WTC11 (cell line): Measurements from ENCODE around the gene SEBOX. TPM values are rescaled to one million over a fixed set of nuclear protein-coding genes. Genes with fewer than 3 reads are reported as not detected.

Experiments
- ATAC-seq: fragments of 200-7000 bp; cut with Tn5 transposase; 2 replicates; pipeline ENCODE4 v1.10.0; 2021; ENCODE audit warnings: mild to moderate bottlenecking, moderate library complexity
- CTCF ChIA-PET: fragments of 300-600 bp; sonication (Branson Sonifier 250); formaldehyde crosslinking; loops from one replicate; lab custom pipeline; 2021; ENCODE audit warnings: antibody characterized with exemption; lab: Charles Lee
- POLR2A ChIA-PET: fragments of 350-600 bp; sonication (Branson Sonifier 250); formaldehyde crosslinking; loops from one replicate; lab custom pipeline; 2021; ENCODE audit warnings: antibody characterized with exemption; lab: Charles Lee
- DNase-seq: peaks from one replicate; pipeline ENCODE4 v3.0.0; 2021; ENCODE audit warnings: low spot score
- H3K27ac Mint-ChIP-seq: 2 replicates; pipeline ENCODE4 v1.8.0; 2021; ENCODE audit warnings: mixed read lengths
- H3K27me3 Mint-ChIP-seq: 2 replicates; pipeline ENCODE4 v1.8.0; 2021; ENCODE audit warnings: low read depth, mild to moderate bottlenecking, moderate library complexity, mixed read lengths
- H3K36me3 Mint-ChIP-seq: 2 replicates; pipeline ENCODE4 v1.8.0; 2021; ENCODE audit warnings: mixed read lengths
- H3K4me1 Mint-ChIP-seq: 2 replicates; pipeline ENCODE4 v1.8.0; 2022; ENCODE audit warnings: mixed read lengths
- H3K4me3 Mint-ChIP-seq: 2 replicates; pipeline ENCODE4 v1.8.0; 2021; ENCODE audit warnings: mild to moderate bottlenecking, moderate library complexity, mixed read lengths
- H3K9me3 Mint-ChIP-seq: 2 replicates; pipeline ENCODE4 v1.8.0; 2021; ENCODE audit warnings: mixed read lengths
- AR ChIP-seq: fragments of 250-450 bp; sonication (Bioruptor Pico); IDR thresholded peaks from 2 replicates; pipeline ENCODE4 v1.9.0; 2021; ENCODE audit warnings: mild to moderate bottlenecking
- ATF1 ChIP-seq: sonication (generic); formaldehyde crosslinking; IDR thresholded peaks from 2 replicates; pipeline ENCODE4 v1.8.1; 2023; ENCODE audit warnings: mild to moderate bottlenecking, moderate library complexity, missing genetic modification reagents
- CBFB ChIP-seq: sonication (generic); formaldehyde crosslinking; IDR thresholded peaks from 2 replicates; pipeline ENCODE4 v1.8.1; 2022; ENCODE audit warnings: mild to moderate bottlenecking, low read depth, missing genetic modification reagents
- CREM ChIP-seq: sonication (generic); formaldehyde crosslinking; IDR thresholded peaks from 2 replicates; pipeline ENCODE4 v1.8.1; 2022; ENCODE audit warnings: mild to moderate bottlenecking, missing genetic modification reagents, moderate library complexity
- FOXP1 ChIP-seq: sonication (generic); formaldehyde crosslinking; IDR thresholded peaks from 2 replicates; pipeline ENCODE4 v1.8.0; 2022; ENCODE audit warnings: missing genetic modification reagents, mild to moderate bottlenecking, moderate library complexity, borderline replicate concordance
- HMGA2 ChIP-seq: fragments of 250-450 bp; sonication (Bioruptor Pico); IDR thresholded peaks from 2 replicates; pipeline ENCODE4 v1.4.0; 2021; ENCODE audit warnings: mild to moderate bottlenecking, moderate library complexity
- JAZF1 ChIP-seq: fragments of 250-450 bp; sonication (Bioruptor Pico); IDR thresholded peaks from 2 replicates; pipeline ENCODE4 v1.9.0; 2021; ENCODE audit warnings: moderate library complexity, mild to moderate bottlenecking, inconsistent platforms
- NFYB ChIP-seq: sonication (generic); formaldehyde crosslinking; conservative IDR thresholded peaks from 2 replicates; pipeline ENCODE4 v1.8.0; 2022; ENCODE audit warnings: low read depth, missing genetic modification reagents
- NR2C2 ChIP-seq: sonication (generic); formaldehyde crosslinking; IDR thresholded peaks from 2 replicates; pipeline ENCODE4 v1.8.0; 2022; ENCODE audit warnings: mild to moderate bottlenecking, missing genetic modification reagents
- PRRX2 ChIP-seq: fragments of 250-450 bp; sonication (Bioruptor Pico); IDR thresholded peaks from 2 replicates; pipeline ENCODE4 v1.8.0; 2021; ENCODE audit warnings: mild to moderate bottlenecking
- RORB ChIP-seq: fragments of 250-450 bp; sonication (Bioruptor Pico); IDR thresholded peaks from 2 replicates; pipeline ENCODE4 v1.9.0; 2021; ENCODE audit warnings: mild to moderate bottlenecking
- SMAD3 ChIP-seq: sonication (generic); formaldehyde crosslinking; IDR thresholded peaks from 2 replicates; pipeline ENCODE4 v1.8.0; 2022; ENCODE audit warnings: missing genetic modification reagents, mild to moderate bottlenecking, borderline replicate concordance
- SMAD4 ChIP-seq: sonication (generic); formaldehyde crosslinking; IDR thresholded peaks from 2 replicates; pipeline ENCODE4 v1.8.0; 2022; ENCODE audit warnings: mild to moderate bottlenecking, missing genetic modification reagents
- SP1 ChIP-seq: sonication (generic); formaldehyde crosslinking; conservative IDR thresholded peaks from 2 replicates; pipeline ENCODE4 v1.8.1; 2022; ENCODE audit warnings: missing genetic modification reagents
- TCF7 ChIP-seq: sonication (generic); formaldehyde crosslinking; IDR thresholded peaks from 2 replicates; pipeline ENCODE4 v1.8.0; 2022; ENCODE audit warnings: mild to moderate bottlenecking, low read depth, missing genetic modification reagents, moderate library complexity
- TEAD4 ChIP-seq: sonication (generic); formaldehyde crosslinking; IDR thresholded peaks from 2 replicates; pipeline ENCODE4 v1.8.0; 2022; ENCODE audit warnings: mild to moderate bottlenecking, missing genetic modification reagents
- TP53 ChIP-seq: sonication (generic); formaldehyde crosslinking; IDR thresholded peaks from 2 replicates; pipeline ENCODE4 v1.8.1; 2023; ENCODE audit warnings: mild to moderate bottlenecking, missing genetic modification reagents
- USF1 ChIP-seq: sonication (generic); formaldehyde crosslinking; IDR thresholded peaks from 2 replicates; pipeline ENCODE4 v1.8.0; 2022; ENCODE audit warnings: mild to moderate bottlenecking, missing genetic modification reagents
- ZMAT4 ChIP-seq: fragments of 250-450 bp; sonication (Bioruptor Pico); IDR thresholded peaks from 2 replicates; pipeline ENCODE4 v1.9.0; 2021; ENCODE audit warnings: mild to moderate bottlenecking
- ZNF532 ChIP-seq: fragments of 250-450 bp; sonication (Bioruptor Pico); IDR thresholded peaks from 2 replicates; pipeline ENCODE4 v1.9.0; 2021; ENCODE audit warnings: mild to moderate bottlenecking, borderline replicate concordance
- total RNA-seq: library from RNA; stranded (reverse); gene quantifications from 3 replicates; pipeline ENCODE4 v1.2.3, GENCODE V29; 2021
- TF ChIP-seq, protein P1 (sequence below): sonication (generic); formaldehyde crosslinking; conservative IDR thresholded peaks from 2 replicates; pipeline ENCODE4 v1.8.1; 2022; ENCODE audit warnings: mild to moderate bottlenecking, missing genetic modification reagents
- TF ChIP-seq, protein P2 (sequence below): sonication (generic); formaldehyde crosslinking; IDR thresholded peaks from 2 replicates; pipeline ENCODE4 v1.8.0; 2022; ENCODE audit warnings: mild to moderate bottlenecking, missing genetic modification reagents
- TF ChIP-seq, protein P3 (sequence below): fragments of 250-450 bp; sonication (Bioruptor Pico); IDR thresholded peaks from 2 replicates; pipeline ENCODE4 v2.1.2; 2022; ENCODE audit warnings: mild to moderate bottlenecking, moderate library complexity

The SEBOX gene
- total RNA-seq, 1 experiment from 2014 or later, result not detected

DNA sequence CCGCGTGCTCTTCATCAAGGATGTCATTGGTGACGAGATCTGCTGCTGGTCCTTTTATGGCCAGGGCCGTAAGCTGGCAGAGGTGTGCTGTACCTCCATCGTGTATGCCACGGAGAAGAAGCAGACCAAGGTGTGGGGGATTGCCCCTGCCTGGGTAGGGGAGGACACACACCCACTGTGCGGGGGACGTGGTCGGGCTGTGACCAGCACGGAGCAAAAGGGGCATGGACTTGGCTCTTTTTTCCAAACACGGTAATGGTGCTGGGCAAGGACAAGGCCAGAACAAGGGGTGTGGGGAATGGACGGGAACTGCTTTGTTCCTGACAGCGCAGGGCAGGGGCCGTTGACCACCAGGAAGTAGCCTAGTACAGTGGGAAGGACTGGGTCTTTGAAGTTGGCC, 22.7 kb downstream of the SEBOX start (continued):
- TF ChIP-seq SMAD4, result no peak
- TF ChIP-seq ATF1 (CRISPR knock-in tag), result no peak
- no peak for TF ChIP-seq RORB (CRISPR knock-in tag)
- no peak for TF ChIP-seq NR2C2 (CRISPR knock-in tag)

DNA sequence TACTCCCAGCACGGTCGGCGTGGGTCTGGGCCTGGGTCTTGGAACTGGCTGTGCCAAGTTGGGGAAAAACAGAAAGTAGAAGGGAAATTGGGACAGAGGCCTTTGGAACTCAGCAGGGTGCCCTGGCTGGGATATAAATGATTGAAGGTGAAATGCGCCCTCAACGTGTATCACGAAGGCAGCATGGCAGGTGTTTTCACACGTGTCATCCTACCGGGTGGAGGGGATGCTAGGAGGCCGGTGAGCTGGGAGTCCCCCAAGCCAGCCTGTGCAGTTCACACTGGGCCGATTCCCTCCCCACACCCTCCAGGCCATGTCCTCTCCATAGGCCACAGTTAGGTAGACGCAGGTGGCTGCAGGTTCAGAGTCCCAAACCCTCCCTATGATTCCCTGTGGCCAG, 23.5 kb downstream of the SEBOX start:
- CTCF ChIA-PET, result no interaction called here
- Mint-ChIP-seq H3K4me3 (no peak overlapping the region), H3K9me3 (no peaks in the 10 kb centered on the region), H3K36me3 (peaks cover 28% of the 10 kb centered on the region), H3K4me1 (peaks cover 12% of the 10 kb centered on the region), H3K27ac (no peak overlapping the region), H3K27me3 (no peaks in the 10 kb centered on the region)
- POLR2A ChIA-PET, result no interaction called here
- TF ChIP-seq HMGA2 (CRISPR knock-in tag) (no peak), SMAD4 (no peak), TP53 (CRISPR knock-in tag) (no peak), ZMAT4 (CRISPR knock-in tag) (no peak)
- no peak for DNase-seq
- ATAC-seq, result no peak

- Mint-ChIP-seq H3K36me3 (peaks cover 22% of the 10 kb centered on the region), H3K4me1 (peaks cover 10% of the 10 kb centered on the region), H3K9me3 (no peaks in the 10 kb centered on the region), H3K27me3 (no peaks in the 10 kb centered on the region), H3K4me3 (no peak overlapping the region), H3K27ac (no peak overlapping the region)
- ATAC-seq (no peak), DNase-seq (no peak)
- ChIA-PET POLR2A (no interaction called here), CTCF (no interaction called here)
- no peak for TF ChIP-seq SMAD3 (CRISPR knock-in tag)
- TF ChIP-seq TCF7 (CRISPR knock-in tag), result no peak
- no peak for TF ChIP-seq JAZF1 (CRISPR knock-in tag)
- no peak for TF ChIP-seq SP1 (CRISPR knock-in tag)
- TF ChIP-seq FOXP1 (CRISPR knock-in tag), result no peak
- TF ChIP-seq, protein P1, sequence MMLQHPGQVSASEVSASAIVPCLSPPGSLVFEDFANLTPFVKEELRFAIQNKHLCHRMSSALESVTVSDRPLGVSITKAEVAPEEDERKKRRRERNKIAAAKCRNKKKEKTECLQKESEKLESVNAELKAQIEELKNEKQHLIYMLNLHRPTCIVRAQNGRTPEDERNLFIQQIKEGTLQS (CRISPR knock-in tag), result no peak
- TF ChIP-seq CBFB (CRISPR knock-in tag), result no peak
- TF ChIP-seq ZNF532 (CRISPR knock-in tag), result no peak
- no peak for TF ChIP-seq USF1
- TF ChIP-seq PRRX2 (CRISPR knock-in tag), result no peak
- no peak for TF ChIP-seq ATF1 (CRISPR knock-in tag)
- TF ChIP-seq, protein P2, sequence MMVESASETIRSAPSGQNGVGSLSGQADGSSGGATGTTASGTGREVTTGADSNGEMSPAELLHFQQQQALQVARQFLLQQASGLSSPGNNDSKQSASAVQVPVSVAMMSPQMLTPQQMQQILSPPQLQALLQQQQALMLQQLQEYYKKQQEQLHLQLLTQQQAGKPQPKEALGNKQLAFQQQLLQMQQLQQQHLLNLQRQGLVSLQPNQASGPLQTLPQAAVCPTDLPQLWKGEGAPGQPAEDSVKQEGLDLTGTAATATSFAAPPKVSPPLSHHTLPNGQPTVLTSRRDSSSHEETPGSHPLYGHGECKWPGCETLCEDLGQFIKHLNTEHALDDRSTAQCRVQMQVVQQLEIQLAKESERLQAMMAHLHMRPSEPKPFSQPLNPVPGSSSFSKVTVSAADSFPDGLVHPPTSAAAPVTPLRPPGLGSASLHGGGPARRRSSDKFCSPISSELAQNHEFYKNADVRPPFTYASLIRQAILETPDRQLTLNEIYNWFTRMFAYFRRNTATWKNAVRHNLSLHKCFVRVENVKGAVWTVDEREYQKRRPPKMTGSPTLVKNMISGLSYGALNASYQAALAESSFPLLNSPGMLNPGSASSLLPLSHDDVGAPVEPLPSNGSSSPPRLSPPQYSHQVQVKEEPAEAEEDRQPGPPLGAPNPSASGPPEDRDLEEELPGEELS (CRISPR knock-in tag), result no peak
- TF ChIP-seq AR (CRISPR knock-in tag), result no peak
- TF ChIP-seq, protein P3, sequence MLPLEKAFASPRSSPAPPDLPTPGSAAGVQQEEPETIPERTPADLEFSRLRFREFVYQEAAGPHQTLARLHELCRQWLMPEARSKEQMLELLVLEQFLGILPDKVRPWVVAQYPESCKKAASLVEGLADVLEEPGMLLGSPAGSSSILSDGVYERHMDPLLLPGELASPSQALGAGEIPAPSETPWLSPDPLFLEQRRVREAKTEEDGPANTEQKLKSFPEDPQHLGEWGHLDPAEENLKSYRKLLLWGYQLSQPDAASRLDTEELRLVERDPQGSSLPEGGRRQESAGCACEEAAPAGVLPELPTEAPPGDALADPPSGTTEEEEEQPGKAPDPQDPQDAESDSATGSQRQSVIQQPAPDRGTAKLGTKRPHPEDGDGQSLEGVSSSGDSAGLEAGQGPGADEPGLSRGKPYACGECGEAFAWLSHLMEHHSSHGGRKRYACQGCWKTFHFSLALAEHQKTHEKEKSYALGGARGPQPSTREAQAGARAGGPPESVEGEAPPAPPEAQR (CRISPR knock-in tag), result no peak
- TF ChIP-seq TEAD4 (CRISPR knock-in tag), result no peak
- TF ChIP-seq NFYB, result no peak
- no peak for TF ChIP-seq CREM (CRISPR knock-in tag)
Observed at GRCh38 chr17:28340374-28340773, 24.6 kb downstream of the SEBOX start.
